NCI-H2196 treated with DMSO at 0.1 percent for 48 hours (cell line): ENCODE data around the gene SNAPC2.
"Not testable (repeated sequence)": the region's sequence is repeated elsewhere in the genome, so short reads cannot be mapped to it uniquely, and the experiment has no call there.

Experiments used
- DNase-seq: peaks from one replicate; lab custom pipeline; 2025; ENCODE audit not compliant: unreplicated experiment; lab: John Stamatoyannopoulos, UW

SNAPC2 gene

GRCh38 chr19:7932930-7933300 lies 12.8 kb downstream of the SNAPC2 start:
- DNase-seq, result no peak

- DNase-seq, result no peak
Measured at GRCh38 chr19:7933411-7933810, 13.3 kb downstream of the SNAPC2 start.

- no peak for DNase-seq
Measured at GRCh38 chr19:7933828-7934725, 13.9 kb downstream of the SNAPC2 start.

GRCh38 chr19:7934766-7935165 lies 14.6 kb downstream of the SNAPC2 start:
- DNase-seq, result no peak

GRCh38 chr19:7940841-7941240 lies 20.7 kb downstream of the SNAPC2 start:
- no peak for DNase-seq

GRCh38 chr19:7941895-7942596 lies 21.9 kb downstream of the SNAPC2 start:
- DNase-seq, result no peak

GRCh38 chr19:7942981-7943443 lies 22.9 kb downstream of the SNAPC2 start:
- DNase-seq, result no peak

GRCh38 chr19:7943444-7944176 lies 23.5 kb downstream of the SNAPC2 start, which contains the start of gene TIMM44:
TIMM44 (minus strand) TSS chr19:7943666; CDS start chr19:7943651, 15 bp downstream.
- peak; percentile 98 for DNase-seq

- peak; percentile 77 for DNase-seq
Measured at GRCh38 chr19:7944177-7944761, 24.1 kb downstream of the SNAPC2 start.

- DNase-seq, result no peak
Measured at GRCh38 chr19:7947939-7948338, 27.8 kb downstream of the SNAPC2 start.

- DNase-seq, result no peak
Measured at GRCh38 chr19:7953060-7953459, 32.9 kb downstream of the SNAPC2 start.

GRCh38 chr19:7953576-7953975 lies 33.4 kb downstream of the SNAPC2 start:
- no peak for DNase-seq

- no peak for DNase-seq
Measured at GRCh38 chr19:7955696-7956095, 35.6 kb downstream of the SNAPC2 start.

- no peak for DNase-seq
Measured at GRCh38 chr19:7959211-7959610, 39.1 kb downstream of the SNAPC2 start.

GRCh38 chr19:7961082-7961481 lies 40.9 kb downstream of the SNAPC2 start:
- not testable (repeated sequence) for DNase-seq

GRCh38 chr19:7961920-7962626 lies 41.9 kb downstream of the SNAPC2 start:
- no peak for DNase-seq

- DNase-seq, result no peak
Measured at GRCh38 chr19:7962644-7963268, 42.6 kb downstream of the SNAPC2 start.

- no peak for DNase-seq
Measured at GRCh38 chr19:7963566-7963965, 43.4 kb downstream of the SNAPC2 start.

- DNase-seq, result no peak
Measured at GRCh38 chr19:7965259-7965841, 45.2 kb downstream of the SNAPC2 start.
